ENCODE data around the gene ZFPM1.

DNA sequence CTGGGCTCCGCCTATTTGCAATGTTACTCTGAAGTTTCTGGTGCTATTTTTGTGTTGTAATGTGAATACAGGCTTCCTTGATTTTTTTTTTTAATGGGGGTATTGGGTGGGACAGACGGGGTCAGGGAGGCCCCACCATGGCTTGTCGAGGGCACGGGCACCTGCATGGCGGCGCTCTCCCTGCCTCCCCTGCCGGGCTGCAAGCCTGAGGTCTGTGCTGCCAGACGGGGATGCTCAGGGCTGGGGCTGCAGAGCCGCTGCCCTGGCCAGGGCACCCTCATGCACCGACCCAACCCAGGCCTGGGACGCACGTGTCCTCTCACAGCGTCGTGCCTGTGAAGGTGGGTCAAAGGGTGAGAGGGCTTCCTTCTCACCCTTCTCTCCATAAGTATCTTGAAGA lies 13.0 kb upstream of the ZFPM1 start:
- TF ChIP-seq, protein P1, sequence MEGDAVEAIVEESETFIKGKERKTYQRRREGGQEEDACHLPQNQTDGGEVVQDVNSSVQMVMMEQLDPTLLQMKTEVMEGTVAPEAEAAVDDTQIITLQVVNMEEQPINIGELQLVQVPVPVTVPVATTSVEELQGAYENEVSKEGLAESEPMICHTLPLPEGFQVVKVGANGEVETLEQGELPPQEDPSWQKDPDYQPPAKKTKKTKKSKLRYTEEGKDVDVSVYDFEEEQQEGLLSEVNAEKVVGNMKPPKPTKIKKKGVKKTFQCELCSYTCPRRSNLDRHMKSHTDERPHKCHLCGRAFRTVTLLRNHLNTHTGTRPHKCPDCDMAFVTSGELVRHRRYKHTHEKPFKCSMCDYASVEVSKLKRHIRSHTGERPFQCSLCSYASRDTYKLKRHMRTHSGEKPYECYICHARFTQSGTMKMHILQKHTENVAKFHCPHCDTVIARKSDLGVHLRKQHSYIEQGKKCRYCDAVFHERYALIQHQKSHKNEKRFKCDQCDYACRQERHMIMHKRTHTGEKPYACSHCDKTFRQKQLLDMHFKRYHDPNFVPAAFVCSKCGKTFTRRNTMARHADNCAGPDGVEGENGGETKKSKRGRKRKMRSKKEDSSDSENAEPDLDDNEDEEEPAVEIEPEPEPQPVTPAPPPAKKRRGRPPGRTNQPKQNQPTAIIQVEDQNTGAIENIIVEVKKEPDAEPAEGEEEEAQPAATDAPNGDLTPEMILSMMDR (IDR thresholded peaks at IDR 0.05): no peak
- no peak for TF ChIP-seq ZFX (IDR thresholded peaks at IDR 0.05; ENCODE audit: borderline replicate concordance)

All from 22Rv1 (cell line).